B cell (primary cell): Measurements from ENCODE around the gene IP6K2.

ENCODE experiments used
- EZH2 ChIP-seq: IDR thresholded peaks from 2 replicates; pipeline ENCODE4 v1.6.1; 2012; ENCODE audit warnings: borderline replicate concordance, low read depth, mild to moderate bottlenecking, moderate library complexity, low read length; ENCODE audit not compliant: insufficient read depth, poor library complexity, severe bottlenecking
- TF ChIP-seq, protein P1 (sequence below): fragments of 200-600 bp; IDR thresholded peaks from one replicate; pipeline ENCODE4 v1.8.0; 2022; ENCODE audit warnings: antibody characterized with exemption, mild to moderate bottlenecking

DNA sequence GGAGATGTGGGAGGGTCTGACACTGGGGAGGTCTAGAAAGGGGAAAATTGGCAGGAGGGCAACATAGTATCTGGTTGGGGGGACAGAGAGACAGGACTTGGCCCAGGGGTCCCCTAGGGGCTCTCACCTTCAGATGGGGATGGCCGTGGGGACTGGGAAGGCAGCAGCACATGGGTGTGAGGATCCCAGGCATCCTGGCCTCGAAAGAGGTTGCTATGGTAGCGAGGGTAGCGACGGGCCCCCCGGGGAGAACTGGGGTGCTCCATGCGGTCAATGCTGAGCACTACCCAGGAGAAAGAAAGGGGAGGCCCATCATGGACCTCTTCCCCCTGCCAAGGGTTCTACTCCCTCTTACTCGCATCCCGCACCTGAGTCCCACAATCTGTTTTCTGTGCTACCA, 69.3 kb downstream of the IP6K2 start:
- TF ChIP-seq, protein P1, sequence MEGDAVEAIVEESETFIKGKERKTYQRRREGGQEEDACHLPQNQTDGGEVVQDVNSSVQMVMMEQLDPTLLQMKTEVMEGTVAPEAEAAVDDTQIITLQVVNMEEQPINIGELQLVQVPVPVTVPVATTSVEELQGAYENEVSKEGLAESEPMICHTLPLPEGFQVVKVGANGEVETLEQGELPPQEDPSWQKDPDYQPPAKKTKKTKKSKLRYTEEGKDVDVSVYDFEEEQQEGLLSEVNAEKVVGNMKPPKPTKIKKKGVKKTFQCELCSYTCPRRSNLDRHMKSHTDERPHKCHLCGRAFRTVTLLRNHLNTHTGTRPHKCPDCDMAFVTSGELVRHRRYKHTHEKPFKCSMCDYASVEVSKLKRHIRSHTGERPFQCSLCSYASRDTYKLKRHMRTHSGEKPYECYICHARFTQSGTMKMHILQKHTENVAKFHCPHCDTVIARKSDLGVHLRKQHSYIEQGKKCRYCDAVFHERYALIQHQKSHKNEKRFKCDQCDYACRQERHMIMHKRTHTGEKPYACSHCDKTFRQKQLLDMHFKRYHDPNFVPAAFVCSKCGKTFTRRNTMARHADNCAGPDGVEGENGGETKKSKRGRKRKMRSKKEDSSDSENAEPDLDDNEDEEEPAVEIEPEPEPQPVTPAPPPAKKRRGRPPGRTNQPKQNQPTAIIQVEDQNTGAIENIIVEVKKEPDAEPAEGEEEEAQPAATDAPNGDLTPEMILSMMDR = no peak
- no peak for TF ChIP-seq EZH2
